GM19438 (cell line): ENCODE results near the gene RAB30.
A peak's percentile ranks its signal among the peaks of the same experiment; 100 is the strongest.
"Not testable (repeated sequence)": the region's sequence is repeated elsewhere in the genome, so short reads cannot be mapped to it uniquely, and the experiment has no call there.

ENCODE experiments used
- ATAC-seq: cut with Tn5 transposase; IDR thresholded peaks from one replicate; pipeline ENCODE4 v1.9.1; 2021; ENCODE audit warnings: low read depth; ENCODE audit not compliant: unreplicated experiment

Gene RAB30

DNA sequence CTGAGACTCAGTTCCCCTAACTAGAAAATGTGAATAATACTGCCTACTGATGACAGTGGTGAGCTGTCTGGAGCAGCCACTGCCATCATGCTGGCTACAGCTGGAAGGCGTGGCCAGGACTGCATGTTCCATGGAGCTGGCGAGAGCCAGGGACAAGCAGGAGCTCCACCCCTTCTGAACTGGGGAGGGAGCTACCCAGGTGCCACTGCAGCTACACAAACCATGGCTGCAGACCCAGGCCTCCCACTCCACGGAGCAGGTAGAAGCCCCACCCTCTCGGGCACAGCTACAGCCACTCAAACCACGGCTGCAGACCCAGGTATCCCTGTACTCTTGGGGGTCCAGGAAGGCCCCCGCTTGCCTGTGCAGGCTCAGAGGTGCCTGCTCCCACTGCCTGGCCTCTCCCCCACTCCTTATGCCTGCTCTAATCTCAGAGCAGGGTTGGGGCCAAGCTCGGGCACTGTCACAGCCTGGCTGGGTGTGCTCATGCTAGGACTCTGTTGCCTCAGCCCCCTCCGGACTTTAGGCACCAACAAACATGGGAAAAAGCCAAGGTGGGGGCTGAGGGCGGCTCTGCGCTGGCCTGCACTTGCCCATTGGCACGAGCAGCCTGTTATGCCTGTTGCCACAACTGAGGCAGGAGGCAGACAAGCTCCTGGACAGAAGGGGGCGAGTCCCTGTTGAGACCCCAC, 51.7 kb downstream of the RAB30 start:
- ATAC-seq: no peak

DNA sequence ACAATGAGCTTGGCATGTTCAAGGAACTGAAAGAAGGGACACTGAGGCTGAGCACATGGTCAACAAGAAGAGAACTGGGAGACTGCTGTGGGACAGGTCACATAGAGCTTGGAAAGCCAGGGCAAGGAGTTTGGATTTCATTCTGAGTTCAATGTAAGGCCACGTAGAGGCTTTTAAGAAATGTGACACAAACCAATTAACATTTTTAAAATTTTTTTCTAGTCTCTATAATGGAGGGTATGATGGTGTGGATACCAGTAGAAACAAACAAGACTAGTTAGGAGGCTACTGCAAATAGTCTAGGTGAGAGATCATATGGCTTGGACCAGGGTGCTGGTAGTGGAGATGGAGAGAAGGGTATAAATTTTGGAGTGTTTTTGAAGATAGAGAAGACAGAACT, 56.7 kb downstream of the RAB30 start:
- no peak for ATAC-seq

DNA sequence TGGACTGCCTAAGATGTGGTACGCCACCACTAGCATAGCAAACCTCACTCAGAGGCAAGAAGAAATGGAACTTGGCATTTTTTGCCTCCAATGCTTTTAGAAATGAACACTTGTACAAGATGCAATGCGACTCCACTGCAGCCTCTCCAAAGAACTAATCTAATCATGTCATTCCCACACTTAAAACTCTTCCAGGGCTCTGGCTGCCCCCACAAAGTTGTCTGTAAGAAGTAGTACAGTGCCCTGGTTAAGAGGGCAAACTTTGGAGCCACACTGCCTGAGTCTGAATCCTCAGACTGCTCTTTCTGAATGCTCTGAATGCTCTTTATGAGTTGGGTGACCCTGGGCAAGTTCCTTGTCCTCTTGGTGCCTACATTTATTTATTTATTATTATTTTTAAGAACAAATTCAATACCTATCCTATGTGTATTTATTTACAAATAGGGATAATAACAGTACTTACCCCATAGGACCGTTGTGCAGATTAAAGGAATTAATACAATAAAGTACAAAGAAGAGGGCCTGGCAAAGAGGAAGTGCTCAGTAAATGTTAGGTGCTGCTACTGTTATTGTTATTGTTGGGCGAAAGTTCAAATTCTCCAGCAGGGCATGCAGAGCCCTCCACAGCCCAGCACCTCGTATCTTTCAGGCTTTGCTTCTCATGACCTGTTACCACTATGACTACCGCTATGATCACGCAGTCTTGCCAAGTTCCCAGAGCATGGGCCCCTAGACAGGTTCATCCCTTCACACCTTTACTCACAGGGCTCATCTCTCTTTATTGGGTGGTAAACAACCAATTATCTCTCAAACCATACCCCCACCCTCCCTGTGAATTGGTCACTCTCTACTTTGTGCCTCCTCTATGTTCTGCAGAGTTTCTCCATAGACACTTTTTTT, 59.3 kb downstream of the RAB30 start:
- ATAC-seq: no peak

DNA sequence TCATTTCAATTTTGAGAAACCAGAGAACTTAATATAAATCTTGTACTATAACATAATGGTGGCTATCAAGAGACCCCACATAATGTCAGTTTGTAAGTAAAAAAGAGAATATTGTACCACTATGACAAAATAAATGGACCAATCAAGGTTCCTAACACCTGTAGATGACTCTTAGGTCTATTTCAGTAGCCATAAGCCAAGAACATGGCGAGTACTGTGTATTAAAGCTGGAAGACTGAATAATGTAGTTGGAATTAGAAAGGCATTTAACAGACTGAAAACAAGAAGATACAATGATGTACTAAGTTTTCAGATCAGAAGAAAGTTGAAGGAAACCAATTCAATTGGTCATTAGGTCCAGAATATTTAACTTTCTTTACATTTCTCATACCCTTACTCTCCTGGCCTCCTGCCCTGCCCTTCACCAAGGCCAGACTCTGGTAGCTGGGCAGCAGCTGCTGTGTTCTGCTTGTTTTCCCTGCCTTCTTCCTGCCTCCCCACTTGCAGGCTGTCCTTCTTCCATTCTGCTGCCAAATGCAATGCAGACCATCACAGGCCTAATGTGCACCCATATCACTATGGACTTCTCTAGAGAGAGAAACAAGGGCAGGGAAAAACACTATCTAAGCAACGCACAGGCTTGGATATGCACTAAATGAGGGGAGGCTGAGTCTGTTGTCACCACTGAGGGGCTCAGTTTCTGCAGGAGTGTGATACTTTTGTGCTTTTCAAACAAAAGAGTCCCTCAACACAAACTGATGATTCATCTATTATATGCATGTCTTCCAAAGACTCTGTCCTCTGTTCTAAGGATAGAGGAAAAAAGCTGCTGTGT, 60.1 kb downstream of the RAB30 start:
- ATAC-seq: no peak

DNA sequence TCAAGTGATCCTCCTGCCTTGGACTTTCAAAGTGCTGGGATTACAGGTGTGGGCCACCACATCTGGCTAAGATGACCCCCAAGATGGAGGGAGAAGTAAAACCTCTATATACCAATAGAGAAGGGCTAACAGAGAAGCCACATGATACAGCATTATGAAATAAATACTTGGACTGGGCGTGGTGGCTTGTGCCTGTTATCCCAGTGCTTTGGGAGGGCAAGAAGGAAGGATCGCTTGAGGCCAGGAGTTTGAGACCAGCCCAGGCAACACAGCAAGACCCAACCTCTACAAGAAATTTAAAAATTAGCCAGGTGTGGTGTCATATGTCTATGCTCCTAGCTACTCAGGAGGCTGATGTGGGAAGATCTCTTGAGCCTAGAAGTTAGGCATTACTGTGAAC, 61.7 kb downstream of the RAB30 start:
- no peak for ATAC-seq

DNA sequence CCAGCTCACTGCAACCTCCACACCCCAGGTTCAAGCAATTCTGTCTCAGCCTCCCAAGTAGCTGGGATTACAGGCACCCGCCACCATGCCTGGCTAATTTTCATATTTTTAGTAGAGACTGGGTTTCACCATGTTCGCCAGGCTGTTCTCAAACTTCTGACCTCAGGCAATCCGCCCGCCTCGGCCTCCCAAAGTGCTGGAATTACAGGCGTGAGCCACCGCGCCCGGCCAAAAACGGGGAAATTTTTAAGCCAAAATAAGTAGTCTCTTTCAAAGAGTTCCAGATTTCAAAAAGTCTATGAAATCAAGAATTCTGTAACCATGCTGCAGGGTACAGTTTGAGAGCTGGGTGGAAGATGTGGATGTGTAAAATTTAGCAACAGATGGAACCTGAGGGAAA, 62.6 kb downstream of the RAB30 start:
- ATAC-seq: not testable (repeated sequence)

DNA sequence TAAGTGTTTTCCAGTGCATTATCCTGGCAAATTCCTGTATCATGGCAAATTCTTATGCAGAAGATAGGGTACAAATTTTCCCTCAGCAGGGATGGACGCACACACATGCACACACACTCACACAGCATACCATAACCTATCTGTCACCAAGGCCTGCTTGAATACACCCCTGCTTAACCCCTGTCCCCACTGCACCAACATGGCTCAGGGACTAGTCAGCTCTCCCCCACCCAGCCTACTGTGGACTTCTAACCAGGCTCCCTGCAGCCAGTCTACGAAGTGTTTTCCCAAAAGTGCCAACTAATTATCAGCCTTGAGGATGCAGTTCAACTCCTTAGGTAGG, 63.1 kb downstream of the RAB30 start:
- ATAC-seq: no peak

DNA sequence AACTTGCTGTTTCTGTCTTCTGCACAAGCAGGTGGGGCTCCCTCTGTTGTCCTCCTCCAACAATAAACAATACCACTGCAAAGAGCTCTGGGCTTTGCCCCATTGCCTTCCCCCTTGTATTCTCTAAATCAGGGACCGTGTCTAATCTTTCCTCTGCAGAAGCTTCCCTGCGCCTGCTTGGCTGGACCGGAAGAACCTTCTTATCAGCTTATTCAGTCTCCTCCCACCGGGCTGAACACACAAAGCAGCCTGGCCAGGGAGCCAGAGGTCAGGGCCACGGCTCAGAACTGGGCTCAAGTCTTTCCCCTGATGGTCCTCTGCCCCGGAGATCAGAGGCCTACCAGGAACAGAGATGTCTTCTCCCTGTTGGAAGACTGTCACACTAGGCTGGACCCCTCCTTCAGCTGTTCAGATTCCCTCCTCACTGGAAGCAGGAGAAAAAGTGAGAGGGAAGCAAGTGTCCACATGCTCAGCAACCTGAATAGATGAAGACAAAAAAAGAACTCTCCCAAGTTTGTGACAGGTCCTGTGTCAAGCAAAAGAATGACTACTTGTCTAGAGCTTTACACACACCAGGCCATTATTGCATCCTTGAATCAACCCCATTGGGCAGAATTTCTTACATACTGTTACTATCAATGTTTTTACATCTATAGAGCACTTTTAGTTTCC, 63.7 kb downstream of the RAB30 start:
- peak; percentile 66 for ATAC-seq

DNA sequence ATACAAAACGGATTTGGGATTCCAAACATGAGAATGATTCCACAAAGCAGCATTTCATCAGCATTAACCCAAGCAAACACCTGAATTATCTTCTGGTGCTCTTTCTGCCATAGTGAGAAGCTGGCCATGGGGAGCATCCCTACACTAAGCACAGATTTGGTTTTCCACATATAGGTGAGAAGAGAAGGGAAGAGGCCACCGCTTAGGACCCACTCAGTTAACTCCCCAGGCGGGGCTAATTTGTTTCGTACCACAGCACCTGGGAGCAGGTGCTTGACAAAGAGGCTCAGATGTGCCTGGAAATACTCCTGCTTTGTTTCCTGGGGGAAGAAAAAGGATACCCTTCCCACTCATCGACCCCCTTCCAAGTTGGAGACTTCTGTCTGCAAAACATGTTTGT, 64.2 kb downstream of the RAB30 start:
- peak; percentile 26 for ATAC-seq

DNA sequence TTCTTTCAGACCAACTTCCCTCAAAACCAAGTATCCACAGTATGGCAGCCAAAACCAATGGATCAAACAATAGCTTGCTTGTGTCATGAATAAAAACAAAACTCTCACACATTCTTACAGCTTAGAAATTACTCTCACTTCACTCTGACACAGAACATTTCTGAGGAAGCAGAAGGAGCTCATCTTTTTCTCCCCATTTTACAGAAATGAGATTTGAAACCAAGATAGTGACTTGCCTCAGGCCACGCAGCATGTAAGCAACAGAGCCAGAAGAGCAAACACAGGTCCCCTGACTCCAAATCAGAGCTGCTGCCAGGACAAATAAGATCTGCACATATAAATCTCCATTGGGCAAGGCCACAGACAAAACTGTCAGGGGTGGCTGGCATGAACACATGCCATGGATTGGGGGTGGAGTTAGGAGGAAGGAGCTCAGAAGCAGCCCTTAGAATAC, 64.8 kb downstream of the RAB30 start:
- no peak for ATAC-seq

DNA sequence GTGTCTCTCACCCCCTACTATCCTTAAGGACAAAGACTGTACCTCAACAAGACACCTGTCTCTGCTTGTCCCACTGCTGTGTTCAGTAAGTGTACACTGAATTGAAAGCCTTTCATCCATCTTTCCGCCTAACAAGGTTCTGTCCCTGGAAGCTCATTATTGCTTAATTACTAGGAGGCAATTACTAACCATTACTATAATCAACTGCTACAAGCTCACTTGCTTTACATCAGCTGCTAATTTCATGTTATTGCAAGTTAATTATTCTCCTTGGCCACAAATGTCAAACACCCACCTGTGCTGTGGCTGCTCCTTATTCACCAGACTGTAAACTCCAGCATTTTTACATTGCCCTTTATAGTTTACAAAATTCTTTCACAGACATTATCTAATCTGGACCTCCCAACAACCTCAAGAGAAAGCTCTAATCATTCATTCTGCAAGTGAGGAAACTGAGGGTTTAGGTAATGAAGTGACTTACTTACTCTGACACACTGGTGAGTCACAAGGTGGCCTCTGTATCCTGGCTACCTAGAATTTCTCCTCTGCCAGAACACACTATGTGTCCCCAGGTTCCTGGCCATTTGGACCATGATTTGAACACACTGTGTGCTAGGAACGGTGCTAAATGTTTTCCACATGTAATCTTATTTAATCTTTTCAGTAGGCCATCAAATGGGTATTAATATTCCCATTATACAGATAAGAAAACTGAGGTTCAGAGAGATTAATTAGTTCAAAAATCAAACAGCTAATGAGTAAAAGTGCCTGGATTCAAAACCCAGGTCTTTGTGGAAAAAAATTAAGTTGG, 66.7 kb downstream of the RAB30 start:
- ATAC-seq: no peak

DNA sequence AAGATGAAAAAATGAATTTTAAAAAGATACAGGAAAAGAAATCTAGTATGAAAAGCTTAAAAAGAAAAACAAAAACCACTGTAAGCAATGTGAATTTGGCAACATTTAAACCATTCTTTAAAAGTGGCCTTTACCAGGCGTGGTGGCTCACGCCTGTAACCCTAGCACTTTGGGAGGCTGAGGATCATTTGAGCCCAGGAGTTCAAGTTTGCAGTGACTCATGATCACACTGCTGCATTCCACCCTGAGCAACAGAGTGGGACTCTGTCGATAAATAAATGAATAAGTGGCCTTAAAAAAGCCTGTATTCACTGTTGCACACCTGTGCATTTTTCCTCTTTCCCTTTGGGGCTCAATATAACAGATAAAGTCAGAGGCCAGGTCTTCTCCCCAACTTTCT, 69.2 kb downstream of the RAB30 start:
- ATAC-seq: no peak

DNA sequence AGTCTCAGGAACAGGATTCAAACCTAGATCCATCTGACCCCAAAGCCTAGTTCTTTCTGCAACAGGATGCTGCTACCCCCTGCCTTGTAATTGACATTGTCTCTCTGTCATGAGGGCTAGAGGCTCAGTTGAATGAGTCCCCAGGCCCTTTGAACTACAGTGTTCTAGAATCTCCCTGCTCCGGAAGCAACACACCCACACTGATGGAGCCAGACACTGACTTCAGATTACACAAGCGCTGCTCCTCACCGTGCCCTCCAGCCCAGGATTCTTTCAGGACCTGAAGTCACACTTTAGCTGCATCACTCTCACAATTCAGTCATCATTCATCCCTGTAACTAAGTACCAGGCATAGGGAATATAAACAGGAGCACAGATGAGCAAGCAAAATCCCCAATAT, 69.6 kb downstream of the RAB30 start:
- no peak for ATAC-seq

DNA sequence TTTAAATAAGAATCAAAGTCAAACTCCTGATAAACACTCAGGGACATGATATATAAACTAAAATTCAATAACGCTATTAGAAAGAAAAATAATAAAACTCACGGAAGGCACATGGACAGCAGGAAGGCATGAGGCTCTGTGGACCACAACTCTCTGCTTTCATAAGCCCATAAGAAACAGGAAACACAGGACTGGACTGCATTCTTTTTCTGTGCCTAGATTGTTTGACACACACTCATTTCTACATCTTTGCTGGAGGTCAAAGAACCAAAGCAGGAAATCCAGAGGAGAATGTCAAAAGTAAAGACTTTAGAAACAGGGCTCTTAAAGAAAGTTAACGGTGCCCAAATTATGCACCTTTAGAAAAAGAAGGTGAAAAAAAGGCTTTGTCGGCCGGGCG, 71.3 kb downstream of the RAB30 start:
- ATAC-seq: no peak

DNA sequence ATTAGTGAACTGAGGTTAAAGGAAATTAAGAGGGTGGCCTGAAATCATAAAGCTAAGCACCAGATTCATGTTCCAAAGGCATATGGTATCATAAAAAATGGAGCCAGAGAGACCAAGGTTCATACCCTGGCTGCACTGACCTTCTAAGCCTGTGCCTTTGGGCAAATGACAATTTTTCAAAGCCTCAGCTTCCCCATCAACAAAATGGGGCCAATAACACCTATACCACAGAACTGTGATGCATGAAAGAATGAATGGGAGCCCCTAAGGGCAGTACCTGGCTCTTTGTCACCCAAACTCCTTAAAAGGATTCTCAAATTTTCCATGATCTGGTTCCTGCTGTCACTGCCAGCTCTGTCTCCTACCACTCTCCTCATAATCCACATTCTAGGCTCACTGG, 72.5 kb downstream of the RAB30 start:
- no peak for ATAC-seq

DNA sequence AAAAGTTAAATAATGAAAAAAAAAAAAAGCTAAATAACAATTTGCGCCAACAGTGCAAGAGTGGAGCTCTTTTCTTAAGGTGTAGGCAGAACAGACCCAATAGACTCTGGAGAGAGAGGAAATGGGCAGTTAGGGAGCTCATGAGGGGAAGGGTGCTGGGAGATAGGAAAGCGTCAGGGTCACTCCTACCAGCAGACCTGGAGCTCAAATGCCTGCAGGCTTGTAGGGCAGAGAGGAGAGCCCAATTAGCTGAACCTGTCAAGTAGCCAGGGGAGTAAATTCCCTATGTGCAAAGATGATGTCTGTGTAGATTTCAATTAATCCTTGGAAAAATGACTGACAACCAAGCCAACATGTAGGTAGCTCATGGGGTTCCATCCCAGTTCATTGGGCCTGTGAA, 73.0 kb downstream of the RAB30 start:
- no peak for ATAC-seq

DNA sequence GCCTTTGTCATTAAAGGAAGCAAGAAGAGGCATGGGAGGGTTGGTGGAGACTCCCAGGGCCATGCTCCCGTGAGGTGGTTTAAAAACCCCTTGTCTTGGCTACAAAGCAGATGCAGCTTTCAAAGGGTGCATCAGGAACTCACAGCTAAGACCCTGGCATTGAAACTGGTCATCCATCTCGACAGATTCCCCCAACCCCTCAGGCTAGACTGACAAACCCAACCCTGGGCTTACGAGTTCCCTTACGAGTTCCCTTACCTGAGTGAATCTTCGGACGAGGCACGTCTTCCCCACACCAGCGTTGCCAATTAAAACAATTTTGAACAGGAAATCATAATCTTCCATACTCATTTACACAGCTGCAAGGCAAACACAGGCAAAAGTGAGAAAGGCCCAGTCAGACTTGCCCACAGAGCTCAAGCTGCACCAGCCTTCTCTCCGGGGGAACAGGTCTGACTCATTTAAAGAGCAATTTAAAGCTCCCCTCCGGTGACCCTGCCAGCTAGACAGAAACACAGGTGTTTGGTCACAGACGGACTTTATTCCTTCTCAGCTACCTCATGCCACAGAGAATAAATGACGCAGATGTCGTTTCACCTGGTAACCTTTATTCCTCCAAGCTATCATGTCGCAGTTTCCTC, 74.6 kb downstream of the RAB30 start:
- ATAC-seq: peak; percentile 89

DNA sequence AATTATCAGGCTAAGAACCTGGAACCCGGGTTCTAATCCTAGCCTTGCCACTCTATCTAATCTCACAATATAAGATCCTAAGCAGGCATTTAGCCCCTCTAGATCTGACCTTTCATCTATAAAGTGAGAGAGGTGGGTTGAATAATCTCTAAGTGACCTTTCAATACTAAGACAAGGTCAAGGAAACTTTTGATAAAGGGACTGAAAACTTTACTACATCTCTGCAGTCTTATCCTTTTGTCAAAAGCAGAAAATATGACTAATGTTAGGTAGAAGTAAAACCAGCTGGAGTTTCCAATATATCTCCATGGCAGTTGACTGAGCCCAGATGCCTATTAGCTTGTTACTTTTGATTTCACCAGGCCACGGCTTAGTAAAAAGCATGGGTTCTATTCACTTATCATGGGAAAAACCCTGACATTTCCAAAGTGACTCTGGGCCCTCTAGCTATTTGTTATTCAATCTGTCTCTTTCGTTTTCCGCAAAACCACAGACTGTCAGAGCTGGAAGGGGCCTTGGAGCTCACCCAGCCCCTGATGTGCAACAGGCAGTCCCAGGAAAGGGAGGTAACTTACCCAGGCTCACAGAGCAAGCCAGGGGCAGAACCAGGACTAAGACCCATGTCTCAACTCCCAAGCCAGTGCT, 75.8 kb downstream of the RAB30 start:
- no peak for ATAC-seq

DNA sequence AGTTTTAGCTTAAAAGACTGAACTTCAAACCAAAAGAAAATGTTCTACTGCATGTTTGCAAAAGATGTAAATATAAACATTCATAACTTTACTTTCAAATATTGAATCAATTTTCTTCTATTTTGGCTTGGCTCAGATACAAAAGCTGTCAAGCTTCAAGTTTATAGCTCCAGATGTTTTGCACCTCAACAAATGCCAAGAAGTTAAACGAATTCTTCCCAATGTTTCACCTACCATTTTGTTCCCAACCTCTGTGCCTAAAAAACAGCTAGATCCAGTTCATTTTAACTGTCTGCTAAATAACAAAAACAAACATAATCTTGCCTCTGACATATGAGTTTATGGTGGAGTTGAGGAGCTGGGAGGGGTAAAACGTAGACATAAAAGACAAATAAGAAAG, 76.5 kb downstream of the RAB30 start:
- ATAC-seq: no peak
